ENCODE data around the gene NPTX2. TPM values are rescaled to one million over a fixed set of nuclear protein-coding genes. Genes with fewer than 3 reads are reported as not detected.

NPTX2 gene
- total and polyA plus RNA-seq, 10 of the 15 experiments (the other 5 are each of a cell fraction or from before 2014, with no cell fraction given), result 0.04 TPM; not detected in 9

DNA sequence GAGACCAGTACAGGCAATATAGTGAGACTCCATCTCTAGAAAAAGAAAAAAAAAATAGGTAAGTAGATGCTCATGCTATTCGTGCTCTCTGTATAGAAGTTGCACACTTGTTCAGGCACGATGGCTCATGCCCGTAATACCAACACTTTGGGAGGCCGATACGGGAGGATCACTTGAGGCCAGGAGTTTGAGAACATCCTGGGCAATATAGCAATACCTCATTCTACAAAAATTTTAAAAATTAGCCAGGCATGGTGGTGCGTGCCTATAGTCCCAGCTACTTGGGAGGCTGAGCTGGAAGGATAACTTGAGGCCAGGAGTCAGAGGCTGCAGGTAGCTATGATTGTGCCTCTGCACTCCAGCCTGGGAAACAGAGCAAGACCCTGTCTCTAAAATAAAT is 17.2 kb upstream of the NPTX2 start:
- Histone ChIP-seq H4K20me1 (ENCODE audit: control insufficient read depth, insufficient read depth) (no peaks in the 10 kb centered on the region), H2AFZ (ENCODE audit: control insufficient read depth, low read depth, low read length) (no peak overlapping the region), H3K9me3 (replicated peaks; ENCODE audit: control insufficient read depth, insufficient read depth, low read length) (no peaks in the 10 kb centered on the region), H3K4me2 (ENCODE audit: control insufficient read depth, insufficient read depth) (no peak overlapping the region), H3K27ac (ENCODE audit: control insufficient read depth, insufficient read depth) (no peak overlapping the region), H3K36me3 (ENCODE audit: control insufficient read depth in 2 of 2, insufficient read depth in 2 of 2, low read length in 1 of 2) (no peaks in the 10 kb centered on the region), H3K27me3 (replicated peaks in 1 of 2; ENCODE audit: control insufficient read depth in 2 of 2, insufficient read depth in 2 of 2, low read length in 1 of 2) (peaks cover 0 to under 1% of the 10 kb centered on the region in 2 experiments; a peak in 2 of 4 replicates), H3K4me1 (ENCODE audit: control insufficient read depth, insufficient read depth, low read length) (no peaks in the 10 kb centered on the region), H3K4me3 (no peak overlapping the region), H3K9ac (ENCODE audit: control insufficient read depth, insufficient read depth, low read length) (no peak overlapping the region), H3K79me2 (ENCODE audit: control insufficient read depth, insufficient read depth, low read length) (no peaks in the 10 kb centered on the region)
- ChIA-PET SMC1A (ENCODE audit: uncharacterized antibody, unreplicated experiment) (no interaction called here), POLR2A (no interaction called here), RAD21 (ENCODE audit: unreplicated experiment) (no interaction called here), CTCF (no interaction called here)
- DNase-seq (ENCODE audit: low read depth, low spot score) (no peak), FAIRE-seq (no peak), ATAC-seq (no peak)
- in situ Hi-C loops (cut with MboI), result no loop called here
- intact Hi-C loops (cut with micrococcal nuclease; ENCODE audit: unreplicated experiment), result no loop called here
- no TSS peak for BruUV-seq (replicated peaks)
- TF ChIP-seq POLR2A (IDR thresholded peaks at IDR 0.05; ENCODE audit: low read depth, low read length), result no peak
- 56% methylated on average over 6 of the region's 6 CpGs for WGBS (ENCODE audit: insufficient coverage, insufficient replicate concordance, low lambda C conversion rate, missing lambda C conversion rate)

DNA sequence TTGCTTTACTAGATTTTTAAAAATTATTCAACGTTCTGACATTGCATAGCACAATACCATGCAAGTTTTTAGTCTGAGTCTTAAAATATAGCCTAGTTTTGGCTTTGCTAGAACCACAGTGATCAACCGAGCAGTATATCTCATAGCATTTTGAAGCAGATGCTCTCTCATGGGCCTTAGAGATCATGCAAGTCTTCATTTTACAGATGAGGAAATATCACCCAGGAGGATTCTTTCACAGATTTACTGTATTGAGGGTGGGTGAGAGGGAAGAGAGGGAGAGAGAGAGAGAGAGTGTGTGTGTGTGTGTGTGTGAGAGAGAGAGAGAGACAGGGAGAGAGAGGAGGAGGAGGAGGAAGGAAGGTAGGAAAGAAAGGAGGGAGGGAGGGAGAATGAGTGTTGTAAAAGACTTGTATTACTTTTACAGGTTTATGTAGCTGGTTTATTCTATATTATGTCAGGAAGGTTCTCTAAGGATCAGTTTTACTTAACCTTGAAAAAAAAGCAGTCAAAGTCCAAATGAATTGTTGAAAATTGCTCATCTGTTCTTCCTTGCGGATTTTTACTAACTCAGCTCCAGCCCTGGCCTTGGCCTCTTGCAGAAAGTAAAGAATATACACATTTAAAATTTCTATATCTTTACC is 14.2 kb upstream of the NPTX2 start:
- Histone ChIP-seq H3K4me3 (no peak overlapping the region), H3K9me3 (replicated peaks; ENCODE audit: control insufficient read depth, insufficient read depth, low read length) (no peaks in the 10 kb centered on the region), H3K9ac (ENCODE audit: control insufficient read depth, insufficient read depth, low read length) (no peak overlapping the region), H3K27me3 (replicated peaks in 1 of 2; ENCODE audit: control insufficient read depth in 2 of 2, insufficient read depth in 2 of 2, low read length in 1 of 2) (peaks cover 0 to 2% of the 10 kb centered on the region in 2 experiments; a peak in 2 of 4 replicates), H4K20me1 (ENCODE audit: control insufficient read depth, insufficient read depth) (no peaks in the 10 kb centered on the region), H3K27ac (ENCODE audit: control insufficient read depth, insufficient read depth) (no peak overlapping the region), H3K4me1 (ENCODE audit: control insufficient read depth, insufficient read depth, low read length) (no peaks in the 10 kb centered on the region), H3K79me2 (ENCODE audit: control insufficient read depth, insufficient read depth, low read length) (no peaks in the 10 kb centered on the region), H2AFZ (ENCODE audit: control insufficient read depth, low read depth, low read length) (no peak overlapping the region), H3K36me3 (ENCODE audit: control insufficient read depth in 2 of 2, insufficient read depth in 2 of 2, low read length in 1 of 2) (no peaks in the 10 kb centered on the region), H3K4me2 (ENCODE audit: control insufficient read depth, insufficient read depth) (no peak overlapping the region)
- no TSS peak for BruUV-seq (replicated peaks)
- RAD21 ChIA-PET (ENCODE audit: unreplicated experiment), result no interaction called here
- TF ChIP-seq SP1 (IDR thresholded peaks at IDR 0.05; ENCODE audit: low read depth, low read length) (no peak), POLR2AphosphoS2 (IDR thresholded peaks at IDR 0.05; ENCODE audit: low read depth, low read length) (no peak), SUPT20H (IDR thresholded peaks at IDR 0.05; ENCODE audit: borderline replicate concordance, control insufficient read depth, low read depth, low read length) (no peak), EED (IDR thresholded peaks at IDR 0.05; ENCODE audit: low read depth) (no peak), POLR2A (IDR thresholded peaks at IDR 0.05; ENCODE audit: low read depth, low read length) (no peak)
- TF ChIP-seq, protein P1, sequence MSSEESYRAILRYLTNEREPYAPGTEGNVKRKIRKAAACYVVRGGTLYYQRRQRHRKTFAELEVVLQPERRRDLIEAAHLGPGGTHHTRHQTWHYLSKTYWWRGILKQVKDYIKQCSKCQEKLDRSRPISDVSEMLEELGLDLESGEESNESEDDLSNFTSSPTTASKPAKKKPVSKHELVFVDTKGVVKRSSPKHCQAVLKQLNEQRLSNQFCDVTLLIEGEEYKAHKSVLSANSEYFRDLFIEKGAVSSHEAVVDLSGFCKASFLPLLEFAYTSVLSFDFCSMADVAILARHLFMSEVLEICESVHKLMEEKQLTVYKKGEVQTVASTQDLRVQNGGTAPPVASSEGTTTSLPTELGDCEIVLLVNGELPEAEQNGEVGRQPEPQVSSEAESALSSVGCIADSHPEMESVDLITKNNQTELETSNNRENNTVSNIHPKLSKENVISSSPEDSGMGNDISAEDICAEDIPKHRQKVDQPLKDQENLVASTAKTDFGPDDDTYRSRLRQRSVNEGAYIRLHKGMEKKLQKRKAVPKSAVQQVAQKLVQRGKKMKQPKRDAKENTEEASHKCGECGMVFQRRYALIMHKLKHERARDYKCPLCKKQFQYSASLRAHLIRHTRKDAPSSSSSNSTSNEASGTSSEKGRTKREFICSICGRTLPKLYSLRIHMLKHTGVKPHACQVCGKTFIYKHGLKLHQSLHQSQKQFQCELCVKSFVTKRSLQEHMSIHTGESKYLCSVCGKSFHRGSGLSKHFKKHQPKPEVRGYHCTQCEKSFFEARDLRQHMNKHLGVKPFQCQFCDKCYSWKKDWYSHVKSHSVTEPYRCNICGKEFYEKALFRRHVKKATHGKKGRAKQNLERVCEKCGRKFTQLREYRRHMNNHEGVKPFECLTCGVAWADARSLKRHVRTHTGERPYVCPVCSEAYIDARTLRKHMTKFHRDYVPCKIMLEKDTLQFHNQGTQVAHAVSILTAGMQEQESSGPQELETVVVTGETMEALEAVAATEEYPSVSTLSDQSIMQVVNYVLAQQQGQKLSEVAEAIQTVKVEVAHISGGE (CRISPR knock-in tag; IDR thresholded peaks at IDR 0.05), result no peak
- POLR2A ChIA-PET, result no interaction called here
- CTCF ChIA-PET, result no interaction called here
- FAIRE-seq (no peak), ATAC-seq (no peak), DNase-seq (ENCODE audit: low read depth, low spot score) (no peak)
- WGBS (ENCODE audit: insufficient coverage, insufficient replicate concordance, low lambda C conversion rate, missing lambda C conversion rate), result 45% methylated on average over 3 of the region's 3 CpGs
- SMC1A ChIA-PET (ENCODE audit: uncharacterized antibody, unreplicated experiment), result no interaction called here
- intact Hi-C loops (cut with micrococcal nuclease; ENCODE audit: unreplicated experiment) (no loop called here), in situ Hi-C loops (cut with MboI) (no loop called here)
